Gastrocnemius medialis (tissue), 4 donors: ENCODE results near the gene DVL2.

Experiments
- POLR2A ChIP-seq, 2 donors: fragments of 450-650 bp; IDR thresholded peaks; one replicate each; pipeline ENCODE4 v1.6.1; 2017; ENCODE audit warnings: antibody characterized with exemption in 2 of 2, mild to moderate bottlenecking in 2 of 2, moderate library complexity in 2 of 2
- TF ChIP-seq, protein P1 (sequence below), 5 experiments: fragments of 450-650 bp in 3 of 5; fragments of 200-600 bp in 2 of 5; sonication (generic) in 2 of 5; IDR thresholded peaks in 4 of 5; conservative IDR thresholded peaks in 1 of 5; 1 replicate in 4 of 5; 2 replicates in 1 of 5; pipeline ENCODE4 v1.5.1; 2016 to 2019; ENCODE audit warnings: antibody characterized with exemption in 5 of 5, mild to moderate bottlenecking in 3 of 5, moderate library complexity in 3 of 5

- TF ChIP-seq, protein P1, sequence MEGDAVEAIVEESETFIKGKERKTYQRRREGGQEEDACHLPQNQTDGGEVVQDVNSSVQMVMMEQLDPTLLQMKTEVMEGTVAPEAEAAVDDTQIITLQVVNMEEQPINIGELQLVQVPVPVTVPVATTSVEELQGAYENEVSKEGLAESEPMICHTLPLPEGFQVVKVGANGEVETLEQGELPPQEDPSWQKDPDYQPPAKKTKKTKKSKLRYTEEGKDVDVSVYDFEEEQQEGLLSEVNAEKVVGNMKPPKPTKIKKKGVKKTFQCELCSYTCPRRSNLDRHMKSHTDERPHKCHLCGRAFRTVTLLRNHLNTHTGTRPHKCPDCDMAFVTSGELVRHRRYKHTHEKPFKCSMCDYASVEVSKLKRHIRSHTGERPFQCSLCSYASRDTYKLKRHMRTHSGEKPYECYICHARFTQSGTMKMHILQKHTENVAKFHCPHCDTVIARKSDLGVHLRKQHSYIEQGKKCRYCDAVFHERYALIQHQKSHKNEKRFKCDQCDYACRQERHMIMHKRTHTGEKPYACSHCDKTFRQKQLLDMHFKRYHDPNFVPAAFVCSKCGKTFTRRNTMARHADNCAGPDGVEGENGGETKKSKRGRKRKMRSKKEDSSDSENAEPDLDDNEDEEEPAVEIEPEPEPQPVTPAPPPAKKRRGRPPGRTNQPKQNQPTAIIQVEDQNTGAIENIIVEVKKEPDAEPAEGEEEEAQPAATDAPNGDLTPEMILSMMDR (IDR thresholded peaks at IDR 0.05 in 4 of 5, conservative IDR thresholded peaks at IDR 0.05 in 1 of 5) = no peak
- TF ChIP-seq POLR2A (IDR thresholded peaks at IDR 0.05) = no peak
Observed at GRCh38 chr17:7237266-7237760, 3.0 kb upstream of the DVL2 start.
